ENCODE data around the gene ECD. TPM values are rescaled to one million over a fixed set of nuclear protein-coding genes. Genes with fewer than 3 reads are reported as not detected.

The ECD gene
- total RNA-seq, 4 donors from 2014 or later = 29.8 to 35.4 (median 31.3) TPM

GRCh38 chr10:73136627-73137026, 31.2 kb downstream of the ECD start:
- intact Hi-C loops (cut with DNase I; ENCODE audit: low total_unique reads) = no loop called here
- 88 to 92% methylated on average over 2 of the region's 2 CpGs for WGBS, 2 donors
- TF ChIP-seq POLR2A (IDR thresholded peaks at IDR 0.05) = no peak
- no peak for TF ChIP-seq CTCF (IDR thresholded peaks at IDR 0.05)

GRCh38 chr10:73134727-73135126, 33.1 kb downstream of the ECD start:
- intact Hi-C loops (cut with DNase I; ENCODE audit: low total_unique reads) = no loop called here
- no peak for TF ChIP-seq CTCF (IDR thresholded peaks at IDR 0.05)
- TF ChIP-seq POLR2A (IDR thresholded peaks at IDR 0.05) = no peak
- DNase-seq (ENCODE audit: low spot score in 2 of 2) = no peak
- no peak overlapping the region for H3K4me3 ChIP-seq (ENCODE audit: low read depth, poor library complexity, severe bottlenecking)
- 86 to 89% methylated on average over 3 of the region's 3 CpGs for WGBS, 2 donors

More at GRCh38 chr10:73136627-73137026, 31.2 kb downstream of the ECD start:
- no peak overlapping the region for H3K4me3 ChIP-seq (ENCODE audit: low read depth, poor library complexity, severe bottlenecking)
- no peak for DNase-seq (ENCODE audit: low spot score in 2 of 2)

- no peak for DNase-seq (ENCODE audit: low spot score in 2 of 2)
- intact Hi-C loops (cut with DNase I; ENCODE audit: low total_unique reads) = no loop called here
- no peak for TF ChIP-seq POLR2A (IDR thresholded peaks at IDR 0.05)
- no peak for TF ChIP-seq CTCF (IDR thresholded peaks at IDR 0.05)
- WGBS, 2 donors = 92 to 97% methylated on average over 2 of the region's 2 CpGs
- no peak overlapping the region for H3K4me3 ChIP-seq (ENCODE audit: low read depth, poor library complexity, severe bottlenecking)
Observed at GRCh38 chr10:73131913-73132686, 35.7 kb downstream of the ECD start.

GRCh38 chr10:73131301-73131700, 36.5 kb downstream of the ECD start:
- TF ChIP-seq CTCF (IDR thresholded peaks at IDR 0.05) = no peak
- TF ChIP-seq POLR2A (IDR thresholded peaks at IDR 0.05) = no peak
- H3K4me3 ChIP-seq (ENCODE audit: low read depth, poor library complexity, severe bottlenecking) = no peak overlapping the region
- WGBS, 2 donors = 24 to 28% methylated on average over 2 of the region's 2 CpGs
- no peak for DNase-seq (ENCODE audit: low spot score in 2 of 2)
- intact Hi-C loops (cut with DNase I; ENCODE audit: low total_unique reads) = no loop called here

- no peak for TF ChIP-seq POLR2A (IDR thresholded peaks at IDR 0.05)
- no peak for TF ChIP-seq CTCF (IDR thresholded peaks at IDR 0.05)
- DNase-seq (ENCODE audit: low spot score in 2 of 2) = no peak
- intact Hi-C loops (cut with DNase I; ENCODE audit: low total_unique reads) = no loop called here
- no peak overlapping the region for H3K4me3 ChIP-seq (ENCODE audit: low read depth, poor library complexity, severe bottlenecking)
- WGBS, 2 donors = 91 to 98% methylated on average over 2 of the region's 2 CpGs
Observed at GRCh38 chr10:73126343-73126742, 41.5 kb downstream of the ECD start.

- no peak for DNase-seq (ENCODE audit: low spot score in 2 of 2)
- 89 to 94% methylated on average over 4 of the region's 4 CpGs for WGBS, 2 donors
- H3K4me3 ChIP-seq (ENCODE audit: low read depth, poor library complexity, severe bottlenecking) = no peak overlapping the region
- intact Hi-C loops (cut with DNase I; ENCODE audit: low total_unique reads) = no loop called here
- TF ChIP-seq CTCF (IDR thresholded peaks at IDR 0.05) (no peak), POLR2A (IDR thresholded peaks at IDR 0.05) (no peak)
Observed at GRCh38 chr10:73119952-73120351, 47.9 kb downstream of the ECD start.

All from lower leg skin (tissue), 4 donors.